SH-SY5Y (cell line): ENCODE measurements around the gene BCORL1.

Experiments
- GATA2 ChIP-seq: IDR thresholded peaks from 2 replicates; pipeline ENCODE4 v1.6.1; 2011; ENCODE audit warnings: mild to moderate bottlenecking, low read depth, low read length
- GATA3 ChIP-seq: IDR thresholded peaks from 2 replicates; pipeline ENCODE4 v1.6.1; 2011; ENCODE audit warnings: low read depth, mild to moderate bottlenecking, low read length, moderate library complexity

GRCh38 chrX:130105244-130105643, 122.8 kb downstream of the BCORL1 start:
- no peak for TF ChIP-seq GATA3
- no peak for TF ChIP-seq GATA2
